Mesendoderm (in vitro differentiated cells): ENCODE results near the gene KIFC1.
A peak's percentile ranks its signal among the peaks of the same experiment; 100 is the strongest.

Source experiments
- DNase-seq: peaks from one replicate; pipeline ENCODE4 v3.0.0; 2013
- H2AK5ac ChIP-seq: 2 replicates; pipeline ENCODE4 v1.6.1; 2013; ENCODE audit warnings: low read length, inconsistent platforms
- H2BK120ac ChIP-seq: 2 replicates; pipeline ENCODE4 v1.6.1; 2013; ENCODE audit warnings: low read depth, mild to moderate bottlenecking, low read length, moderate library complexity, mixed read lengths
- H2BK15ac ChIP-seq: replicated peaks from 2 replicates; pipeline ENCODE4 v1.6.1; 2013; ENCODE audit warnings: low read depth, mild to moderate bottlenecking, moderate library complexity
- H2BK5ac ChIP-seq: 2 replicates; pipeline ENCODE4 v1.6.1; 2013; ENCODE audit warnings: low read length, inconsistent platforms
- H3K18ac ChIP-seq: 2 replicates; pipeline ENCODE4 v1.6.1; 2013; ENCODE audit warnings: mild to moderate bottlenecking, low read length, mixed read lengths
- H3K23ac ChIP-seq: one replicate; pipeline ENCODE4 v1.6.1; 2013; ENCODE audit warnings: low read length
- H3K27ac ChIP-seq: 2 replicates; pipeline ENCODE4 v1.5.1; 2013; ENCODE audit warnings: low read depth, mild to moderate bottlenecking, inconsistent platforms, low read length, moderate library complexity
- H3K27me3 ChIP-seq: 2 replicates; pipeline ENCODE4 v1.6.1; 2013; ENCODE audit warnings: low read length, control low read depth, mild to moderate bottlenecking, inconsistent platforms; ENCODE audit not compliant: insufficient read depth, poor library complexity
- H3K36me3 ChIP-seq: 2 replicates; pipeline ENCODE4 v1.6.1; 2013; ENCODE audit warnings: low read length, inconsistent platforms; ENCODE audit not compliant: control insufficient read depth, insufficient read depth
- H3K4ac ChIP-seq: one replicate; pipeline ENCODE4 v1.6.1; 2013; ENCODE audit warnings: low read depth, mild to moderate bottlenecking, low read length, moderate library complexity
- H3K4me1 ChIP-seq: 2 replicates; pipeline ENCODE4 v1.6.1; 2013; ENCODE audit warnings: low read depth, low read length, inconsistent platforms; ENCODE audit not compliant: control insufficient read depth
- H3K4me2 ChIP-seq: 2 replicates; pipeline ENCODE4 v1.6.1; 2013; ENCODE audit warnings: low read length
- H3K4me3 ChIP-seq: 2 replicates; pipeline ENCODE4 v1.5.1; 2013; ENCODE audit warnings: mild to moderate bottlenecking, low read length
- H3K56ac ChIP-seq: one replicate; pipeline ENCODE4 v1.6.1; 2013; ENCODE audit warnings: low read length
- H3K79me1 ChIP-seq: 2 replicates; pipeline ENCODE4 v1.6.1; 2013; ENCODE audit warnings: low read length, inconsistent platforms
- H3K79me2 ChIP-seq: 2 replicates; pipeline ENCODE4 v1.6.1; 2013; ENCODE audit warnings: mild to moderate bottlenecking, low read length; ENCODE audit not compliant: control insufficient read depth, insufficient read depth
- H3K9ac ChIP-seq: 2 replicates; pipeline ENCODE4 v1.6.1; 2013; ENCODE audit warnings: low read length, inconsistent platforms
- H4K5ac ChIP-seq: one replicate; pipeline ENCODE4 v1.6.1; 2013; ENCODE audit warnings: low read length
- H4K8ac ChIP-seq: one replicate; pipeline ENCODE4 v1.6.1; 2013; ENCODE audit warnings: low read depth, mild to moderate bottlenecking, control low read depth, low read length, moderate library complexity
- WGBS: extraction: QIAGEN DNeasy Blood & Tissue Kit; methylation state at CpG from one replicate; pipeline ENCODE4 v1.1.7; 2013; ENCODE audit warnings: low lambda C conversion rate, missing lambda C conversion rate; ENCODE audit not compliant: insufficient coverage; ENCODE audit errors: extremely low coverage; 5-methylcytosine and 5-hydroxymethylcytosine counted together

KIFC1 gene

GRCh38 chr6:33380272-33380981, 11.2 kb upstream of the KIFC1 start:
- DNase-seq, result no peak
- no peak overlapping the region for H2BK15ac ChIP-seq
- no peak overlapping the region for H3K4ac ChIP-seq
- H3K36me3 ChIP-seq, result no peaks in the 10 kb centered on the region
- no CpG with 5 or more reads among the region's 2 CpGs for WGBS
- H3K27ac ChIP-seq, result no peak overlapping the region
- H3K4me1 ChIP-seq, result no peaks in the 10 kb centered on the region
- no peak overlapping the region for H2AK5ac ChIP-seq
- H3K4me3 ChIP-seq, result no peak overlapping the region
- no peak overlapping the region for H2BK5ac ChIP-seq
- no peaks in the 10 kb centered on the region for H3K27me3 ChIP-seq
- H3K9ac ChIP-seq, result no peak overlapping the region
- H3K18ac ChIP-seq, result no peak overlapping the region
- no peaks in the 10 kb centered on the region for H3K79me1 ChIP-seq
- no peak overlapping the region for H4K5ac ChIP-seq
- H2BK120ac ChIP-seq, result no peak overlapping the region
- no peak overlapping the region for H3K23ac ChIP-seq
- no peak overlapping the region for H3K56ac ChIP-seq
- no peaks in the 10 kb centered on the region for H3K79me2 ChIP-seq
- no peak overlapping the region for H4K8ac ChIP-seq
- H3K4me2 ChIP-seq, result no peak overlapping the region

- no peaks in the 10 kb centered on the region for H3K27me3 ChIP-seq
- no CpG with 5 or more reads among the region's 10 CpGs for WGBS
- no peak overlapping the region for H3K4me2 ChIP-seq
- no peak overlapping the region for H3K23ac ChIP-seq
- H3K27ac ChIP-seq, result no peak overlapping the region
- DNase-seq, result no peak
- H3K9ac ChIP-seq, result no peak overlapping the region
- H3K36me3 ChIP-seq, result no peaks in the 10 kb centered on the region
- no peaks in the 10 kb centered on the region for H3K79me2 ChIP-seq
- no peak overlapping the region for H3K56ac ChIP-seq
- H3K4me1 ChIP-seq, result no peaks in the 10 kb centered on the region
- H3K18ac ChIP-seq, result no peak overlapping the region
- no peak overlapping the region for H2BK5ac ChIP-seq
- H2BK120ac ChIP-seq, result no peak overlapping the region
- no peak overlapping the region for H2BK15ac ChIP-seq
- no peak overlapping the region for H4K5ac ChIP-seq
- no peak overlapping the region for H3K4ac ChIP-seq
- no peaks in the 10 kb centered on the region for H3K79me1 ChIP-seq
- no peak overlapping the region for H2AK5ac ChIP-seq
- H3K4me3 ChIP-seq, result no peak overlapping the region
- no peak overlapping the region for H4K8ac ChIP-seq
These were observed 8.0 kb upstream of the KIFC1 start for GRCh38 chr6:33383427-33384185.

DNA sequence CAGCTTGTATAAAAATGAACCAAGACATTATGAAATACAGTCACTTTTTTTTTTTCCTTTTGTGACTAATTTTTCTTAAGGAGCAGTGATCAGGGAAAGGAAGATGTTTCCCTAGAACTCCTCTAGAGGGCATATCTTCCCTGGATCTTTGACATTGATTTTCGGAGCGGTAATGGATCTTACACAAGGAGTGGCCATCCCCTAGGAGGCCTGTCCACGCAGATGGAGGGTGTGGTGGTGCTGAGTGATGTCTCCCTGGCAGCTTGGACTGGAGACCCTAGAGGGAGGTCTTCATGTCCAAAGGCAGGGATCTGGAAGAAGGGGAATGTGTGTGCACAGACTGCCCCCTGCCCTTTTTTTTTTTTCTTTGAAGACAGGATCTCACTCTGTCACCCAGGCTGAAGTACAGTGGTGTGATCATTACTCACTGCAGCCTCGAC, 7.0 kb upstream of the KIFC1 start:
- Histone ChIP-seq H3K9ac (no peak overlapping the region), H3K79me1 (no peaks in the 10 kb centered on the region), H3K4ac (no peak overlapping the region), H3K27ac (no peak overlapping the region), H3K27me3 (no peaks in the 10 kb centered on the region), H2BK120ac (no peak overlapping the region), H3K4me1 (no peaks in the 10 kb centered on the region), H3K23ac (no peak overlapping the region), H2BK15ac (no peak overlapping the region), H3K56ac (peak overlapping the region; percentile 49), H2AK5ac (no peak overlapping the region), H3K36me3 (no peaks in the 10 kb centered on the region), H3K4me2 (no peak overlapping the region), H4K5ac (no peak overlapping the region), H4K8ac (no peak overlapping the region), H2BK5ac (no peak overlapping the region), H3K4me3 (no peak overlapping the region), H3K18ac (no peak overlapping the region), H3K79me2 (no peaks in the 10 kb centered on the region)
- peak; percentile 67 for DNase-seq
- WGBS, result no CpG with 5 or more reads among the region's 4 CpGs

GRCh38 chr6:33390173-33390572, 1.4 kb upstream of the KIFC1 start:
- Histone ChIP-seq H3K4me3 (no peak overlapping the region), H4K8ac (peak overlapping the region; percentile 67), H3K79me1 (peaks cover 4% of the 10 kb centered on the region), H3K27me3 (no peaks in the 10 kb centered on the region), H3K9ac (no peak overlapping the region), H2BK15ac (no peak overlapping the region), H2BK120ac (no peak overlapping the region), H3K18ac (peak overlapping the region; percentile 73), H3K56ac (no peak overlapping the region), H2BK5ac (no peak overlapping the region), H3K23ac (no peak overlapping the region), H4K5ac (peak overlapping the region; percentile 72), H3K4me2 (no peak overlapping the region), H3K27ac (no peak overlapping the region), H3K79me2 (peaks cover 33% of the 10 kb centered on the region), H2AK5ac (no peak overlapping the region), H3K4me1 (no peaks in the 10 kb centered on the region), H3K4ac (peak overlapping the region; percentile 59), H3K36me3 (no peaks in the 10 kb centered on the region)
- no CpG with 5 or more reads among the region's 2 CpGs for WGBS
- DNase-seq, result no peak

DNA sequence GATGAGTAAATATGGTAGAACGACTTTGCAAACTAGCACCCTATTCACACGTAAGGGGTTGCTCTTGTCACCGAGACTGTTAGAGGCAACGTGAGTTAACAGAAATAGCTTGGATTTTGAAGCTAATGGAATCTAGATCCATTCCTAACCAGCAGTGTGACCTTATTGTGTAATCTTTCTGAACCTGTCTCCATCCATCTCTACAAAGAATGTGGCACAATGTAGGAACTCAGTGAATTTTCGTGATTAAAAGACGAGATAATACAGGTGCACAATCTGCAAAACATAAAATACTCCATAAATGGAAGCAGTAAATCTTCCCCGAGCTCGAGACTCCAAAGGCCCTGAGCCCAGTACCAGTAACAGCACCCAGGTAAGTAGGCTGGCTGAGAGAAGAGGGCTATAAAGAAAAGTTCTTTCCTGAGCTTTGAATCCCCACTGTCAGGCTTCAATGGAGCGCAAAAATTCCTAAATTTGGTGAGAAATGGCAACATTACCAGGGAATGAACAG, 801 bp upstream of the KIFC1 start:
- H3K4me1 ChIP-seq, result no peaks in the 10 kb centered on the region
- H3K4me3 ChIP-seq, result no peak overlapping the region
- H3K36me3 ChIP-seq, result no peaks in the 10 kb centered on the region
- H3K9ac ChIP-seq, result peak overlapping the region; percentile 46
- no peak overlapping the region for H2BK5ac ChIP-seq
- H4K8ac ChIP-seq, result peak overlapping the region; percentile 67
- no peak overlapping the region for H3K23ac ChIP-seq
- no peak overlapping the region for H2BK120ac ChIP-seq
- peaks cover 38% of the 10 kb centered on the region for H3K79me2 ChIP-seq
- DNase-seq, result no peak
- no peak overlapping the region for H2BK15ac ChIP-seq
- H3K27me3 ChIP-seq, result no peaks in the 10 kb centered on the region
- H2AK5ac ChIP-seq, result no peak overlapping the region
- H4K5ac ChIP-seq, result peak overlapping the region; percentile 72
- no CpG with 5 or more reads among the region's 9 CpGs for WGBS
- peak overlapping the region; percentile 59 for H3K4ac ChIP-seq
- peak overlapping the region; percentile 74 for H3K56ac ChIP-seq
- no peak overlapping the region for H3K4me2 ChIP-seq
- H3K27ac ChIP-seq, result peak overlapping the region; percentile 66
- H3K18ac ChIP-seq, result peak overlapping the region; percentile 73
- peaks cover 4% of the 10 kb centered on the region for H3K79me1 ChIP-seq
